HepG2 (cell line): ENCODE results near the gene SGMS1. TPM values are rescaled to one million over a fixed set of nuclear protein-coding genes. Genes with fewer than 3 reads are reported as not detected.
A peak's percentile ranks its signal among the peaks of the same experiment; 100 is the strongest.

Experiments used
- BCL6 ChIP-seq: IDR thresholded peaks from 2 replicates; pipeline ENCODE4 v1.6.1; 2016; ENCODE audit warnings: missing genetic modification reagents, missing compliant biosample characterization
- ERF ChIP-seq: IDR thresholded peaks from 2 replicates; pipeline ENCODE4 v1.6.1; 2018; ENCODE audit warnings: missing biosample characterization, missing genetic modification reagents
- FOXJ3 ChIP-seq: sonication (generic); formaldehyde crosslinking; IDR thresholded peaks from 2 replicates; pipeline ENCODE4 v1.4.0; 2020; ENCODE audit warnings: missing genetic modification reagents, mild to moderate bottlenecking, borderline replicate concordance
- FOXP4 ChIP-seq: sonication (generic); formaldehyde crosslinking; IDR thresholded peaks from 2 replicates; pipeline ENCODE4 v1.4.0; 2020; ENCODE audit warnings: missing genetic modification reagents
- HNF1A ChIP-seq, 2 experiments: sonication (generic) in 1 of 2; formaldehyde crosslinking in 1 of 2; IDR thresholded peaks; 2 replicates each; pipeline versions ENCODE4 v1.4.0 to v1.6.1; 2016 to 2020; ENCODE audit warnings: borderline replicate concordance in 1 of 2, low read depth in 1 of 2, mild to moderate bottlenecking in 1 of 2, missing genetic modification reagents in 1 of 2
- HNRNPL ChIP-seq: fragments of 200-400 bp; formaldehyde crosslinking; IDR thresholded peaks from 2 replicates; pipeline ENCODE4 v1.6.1; 2017; ENCODE audit warnings: mild to moderate bottlenecking, low read depth, low read length
- KDM1A ChIP-seq: IDR thresholded peaks from 2 replicates; pipeline ENCODE4 v1.6.1; 2016; ENCODE audit warnings: missing compliant biosample characterization
- MAFK ChIP-seq, 2 experiments: IDR thresholded peaks in 1 of 2; conservative IDR thresholded peaks in 1 of 2; 2 replicates each; pipeline ENCODE4 v1.6.1; 2011; ENCODE audit warnings: improper control_type of control experiment in 2 of 2, low read length in 2 of 2
- MEF2D ChIP-seq: sonication (generic); formaldehyde crosslinking; IDR thresholded peaks from 2 replicates; pipeline ENCODE4 v1.5.1; 2020; ENCODE audit warnings: mild to moderate bottlenecking, missing genetic modification reagents
- MTERF4 ChIP-seq: sonication (generic); formaldehyde crosslinking; IDR thresholded peaks from 2 replicates; pipeline ENCODE4 v1.8.0; 2023; ENCODE audit warnings: mild to moderate bottlenecking, missing genetic modification reagents
- NPAS2 ChIP-seq: sonication (generic); formaldehyde crosslinking; IDR thresholded peaks from 2 replicates; pipeline ENCODE4 v1.8.0; 2022; ENCODE audit warnings: mild to moderate bottlenecking, missing genetic modification reagents, borderline replicate concordance
- PHF21A ChIP-seq: sonication (generic); formaldehyde crosslinking; IDR thresholded peaks from 2 replicates; pipeline ENCODE4 v1.5.0; 2020; ENCODE audit warnings: mild to moderate bottlenecking, missing genetic modification reagents
- TBL1XR1 ChIP-seq: fragments of 150-350 bp; IDR thresholded peaks from 2 replicates; pipeline ENCODE4 v1.6.1; 2014; ENCODE audit warnings: borderline replicate concordance, low read length; ENCODE audit not compliant: partially characterized antibody
- TFDP1 ChIP-seq: IDR thresholded peaks from 2 replicates; pipeline ENCODE4 v1.6.1; 2016; ENCODE audit warnings: missing compliant biosample characterization, missing genetic modification reagents, borderline replicate concordance
- U2AF2 ChIP-seq: fragments of 200-400 bp; formaldehyde crosslinking; IDR thresholded peaks from 2 replicates; pipeline ENCODE4 v1.6.1; 2017; ENCODE audit warnings: low read depth, mild to moderate bottlenecking, low read length
- ZNF460 ChIP-seq: sonication (generic); formaldehyde crosslinking; IDR thresholded peaks from 2 replicates; pipeline ENCODE4 v1.5.1; 2020; ENCODE audit warnings: missing genetic modification reagents, mild to moderate bottlenecking, borderline replicate concordance
- ZNF780A ChIP-seq: sonication (generic); formaldehyde crosslinking; IDR thresholded peaks from 2 replicates; pipeline ENCODE4 v1.8.0; 2022; ENCODE audit warnings: mild to moderate bottlenecking, missing genetic modification reagents, moderate library complexity
- polyA plus RNA-seq, 8 experiments: library from polyadenylated mRNA; depleted of rRNA in 3 of 8; stranded (reverse) in 7 of 8; unstranded in 1 of 8; fragments of >200 nt; fragmentation: Illumina TruSeq in 4 of 8; extraction: Trizol in 4 of 8; gene quantifications; 2 replicates each; pipeline versions ENCODE4 v1.2.1 to v1.2.3, GENCODE V29; 2011 to 2016; ENCODE audit warnings: low read depth in 4 of 8, missing spikeins in 1 of 8, mixed read lengths in 1 of 8; ENCODE audit not compliant: insufficient read depth in 1 of 8
- total RNA-seq, 5 experiments: library from RNA; depleted of rRNA; stranded (reverse); fragments of >200 nt; fragmentation: Illumina TruSeq; extraction: Trizol; gene quantifications; 2 replicates each; pipeline ENCODE4 v1.2.3, GENCODE V29; 2016; ENCODE audit warnings: low read depth in 1 of 5

Gene SGMS1
- total and polyA plus RNA-seq, 2 of the 13 experiments (the other 11 are each of a cell fraction or from before 2014, with no cell fraction given), result 6.5 to 15.1 TPM

GRCh38 chr10:50538555-50539398 is 85.0 kb downstream of the SGMS1 start (continued):
- TF ChIP-seq HNF1A (IDR thresholded peaks at IDR 0.05; ENCODE audit: low read depth) (no peak), HNF1A (CRISPR knock-in tag; IDR thresholded peaks at IDR 0.05; ENCODE audit: borderline replicate concordance) (peak; percentile 44; the same call in 1 of the 2 replicates), FOXP4 (CRISPR knock-in tag) (peak; percentile 77), ERF (peak; percentile 71; the same call in 1 of the 2 replicates), MAFK (conservative IDR thresholded peaks at IDR 0.05 in 1 of 2, IDR thresholded peaks at IDR 0.05 in 1 of 2; ENCODE audit: low read length in 2 of 2) (no peak), MEF2D (CRISPR knock-in tag) (0 out of 2 replicates have a peak, but pooled peaks have one; percentile 31), NPAS2 (CRISPR knock-in tag) (no peak), U2AF2 (no peak), BCL6 (CRISPR knock-in tag) (peak; percentile 99), ZNF460 (CRISPR knock-in tag) (no peak), KDM1A (CRISPR knock-in tag) (no peak), MTERF4 (CRISPR knock-in tag) (no peak), HNRNPL (0 out of 2 replicates have a peak, but pooled peaks have one; percentile 42), TFDP1 (peak; percentile 40; the same call in 1 of the 2 replicates), PHF21A (peak; percentile 59; the same call in 1 of the 2 replicates), TBL1XR1 (peak; percentile 38), FOXJ3 (CRISPR knock-in tag) (0 out of 2 replicates have a peak, but pooled peaks have one; percentile 36), ZNF780A (CRISPR knock-in tag) (no peak)
